PFSK-1 (cell line): Measurements from ENCODE around the gene GPR179.

ENCODE experiments used
- POLR2AphosphoS5 ChIP-seq: IDR thresholded peaks from 2 replicates; pipeline ENCODE4 v1.6.1; 2012; ENCODE audit warnings: low read depth, mild to moderate bottlenecking, control low read depth, low read length, moderate library complexity
- SIN3A ChIP-seq: IDR thresholded peaks from 2 replicates; pipeline ENCODE4 v1.6.1; 2012; ENCODE audit warnings: mild to moderate bottlenecking, low read length, moderate library complexity, borderline replicate concordance; ENCODE audit not compliant: insufficient read depth
- TAF1 ChIP-seq: IDR thresholded peaks from 2 replicates; pipeline ENCODE4 v1.6.1; 2012; ENCODE audit warnings: low read length, control low read depth, borderline replicate concordance; ENCODE audit not compliant: insufficient read depth

Gene GPR179

DNA sequence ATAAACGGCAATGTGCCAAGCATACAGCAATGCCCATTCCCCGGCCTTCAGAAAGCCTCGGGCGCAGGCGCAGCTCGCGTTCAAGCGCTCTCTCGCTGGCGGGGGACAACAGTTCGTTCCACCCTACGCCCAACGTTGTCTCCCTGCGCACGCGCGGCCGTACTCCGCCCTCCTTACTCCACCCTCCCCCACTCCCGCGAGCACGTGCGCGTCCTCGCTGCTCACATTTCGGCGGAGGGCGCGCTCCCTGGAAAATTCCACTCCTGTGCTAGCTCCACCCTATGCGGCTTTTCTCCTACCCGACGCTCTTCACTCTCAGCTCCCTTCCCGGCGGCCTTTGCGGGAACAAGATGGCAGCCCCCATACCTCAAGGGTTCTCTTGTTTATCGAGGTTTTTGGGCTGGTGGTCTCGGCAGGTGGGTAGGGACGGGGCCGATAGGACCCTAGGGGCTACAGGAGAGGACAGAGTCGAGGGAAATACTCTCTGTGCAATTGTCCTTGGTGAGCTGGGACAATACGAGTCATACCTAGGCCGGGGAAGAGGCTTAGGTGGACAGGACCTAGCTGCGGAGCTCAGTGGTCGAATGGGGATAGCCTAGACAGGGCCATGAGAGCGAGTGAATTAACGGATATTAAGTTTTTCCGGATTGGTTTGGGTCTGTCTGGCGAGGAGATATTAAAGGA lies 46.8 kb downstream of the GPR179 start, which contains the start of gene MRPL45:
Gene MRPL45, plus strand, starts transcription at position 335 of the 684 bp plus-strand sequence. Its CDS starts 16 bp downstream, at position 351.
- TF ChIP-seq SIN3A (0 out of 2 replicates have a peak, but pooled peaks have one; percentile 24), POLR2AphosphoS5 (peak; percentile 56; the same call in 1 of the 2 replicates), TAF1 (peak; percentile 63; the same call in 1 of the 2 replicates)
